ENCODE data around the gene KRTAP5-9. TPM values are rescaled to one million over a fixed set of nuclear protein-coding genes. Genes with fewer than 3 reads are reported as not detected.

The KRTAP5-9 gene
- polyA plus RNA-seq, 2 of the 4 experiments (the other 2 are of a cell fraction), result not detected

DNA sequence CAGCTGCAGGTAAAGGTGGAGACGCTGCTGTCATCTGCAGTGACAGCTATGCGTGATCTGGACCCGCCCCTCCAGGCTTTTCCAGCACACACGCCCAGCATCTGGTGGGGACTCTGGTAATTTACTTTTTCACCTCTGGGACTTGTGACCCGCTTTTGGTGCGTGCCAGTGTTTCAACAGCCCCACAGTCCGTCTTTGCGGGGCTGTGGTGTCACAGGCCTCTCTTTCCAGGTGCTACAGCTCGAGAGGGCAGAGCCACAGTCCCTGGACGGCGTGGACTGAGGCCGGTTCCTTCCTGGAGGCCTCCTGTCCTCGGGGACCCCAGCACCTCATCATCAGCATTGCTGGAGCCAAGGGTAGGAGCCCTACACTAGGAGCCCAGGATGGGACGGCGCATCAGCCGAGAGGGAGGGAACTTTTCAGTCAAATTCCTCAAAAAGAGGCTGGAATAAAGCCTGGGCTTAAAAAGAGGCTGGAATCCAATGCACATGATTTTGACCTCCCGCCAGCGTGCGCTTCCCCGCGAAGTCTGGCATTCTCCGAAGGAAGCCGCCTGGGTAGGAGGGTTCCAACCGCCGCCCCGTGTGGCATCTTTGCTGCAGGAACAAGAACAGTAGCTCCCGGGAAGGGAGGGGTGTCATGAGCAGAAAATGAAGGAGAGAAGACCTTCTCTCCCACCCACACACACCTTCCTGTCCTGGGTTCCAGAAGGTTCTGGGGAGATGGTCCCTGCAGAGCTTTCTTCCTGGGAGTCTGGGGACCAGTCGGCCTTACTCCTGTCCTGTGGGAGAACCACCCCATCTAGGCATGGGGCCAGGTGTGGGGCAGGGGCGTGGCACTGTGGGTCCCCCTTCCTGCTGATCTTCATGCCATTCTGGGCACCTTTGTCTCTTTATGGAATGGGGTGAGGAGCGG lies 46.9 kb upstream of the KRTAP5-9 start:
- no peak overlapping the region for H3K27ac ChIP-seq
- H3K4me1 ChIP-seq, result peaks cover 11% of the 10 kb centered on the region
- no peaks in the 10 kb centered on the region for H3K9me3 ChIP-seq
- DNase-seq (ENCODE audit: low read depth in 1 of 2, low spot score in 1 of 2) (no peak), ATAC-seq (no peak; a peak in 2 of 6 replicates), FAIRE-seq (no peak)
- CTCF ChIA-PET, result interaction anchor here (0.8 kb wide), 1 partner anchor 16 kb away, joined by 3 read pairs; no protein-coding TSS in a partner anchor
- H3K4me3 ChIP-seq, result no peak overlapping the region
- POLR2A ChIA-PET, result no interaction called here
- WGBS (ENCODE audit: missing lambda C conversion rate), result 93% methylated on average over 29 of the region's 30 CpGs
- H3K4me2 ChIP-seq, result no peak overlapping the region
- TF ChIP-seq ZSCAN20 (CRISPR knock-in tag; IDR thresholded peaks at IDR 0.05) (no peak), PBX3 (IDR thresholded peaks at IDR 0.05) (no peak), RAD21 (conservative IDR thresholded peaks at IDR 0.05 in 1 of 2, IDR thresholded peaks at IDR 0.05 in 1 of 2) (no peak), RCOR1 (IDR thresholded peaks at IDR 0.05; ENCODE audit: low read depth, low read length) (no peak), MYC (IDR thresholded peaks at IDR 0.05; ENCODE audit: borderline replicate concordance, low read length) (no peak), NPAS2 (CRISPR knock-in tag; IDR thresholded peaks at IDR 0.05; ENCODE audit: borderline replicate concordance) (no peak), JUN (IDR thresholded peaks at IDR 0.05) (no peak), EP300 (IDR thresholded peaks at IDR 0.05) (no peak), CEBPB (IDR thresholded peaks at IDR 0.05) (no peak)

GRCh38 chr11:71502026-71502425 lies 46.2 kb upstream of the KRTAP5-9 start:
- ChIA-PET POLR2A (no interaction called here), CTCF (interaction anchor here (0.8 kb wide), 1 partner anchor 17 kb away, joined by 3 read pairs; no protein-coding TSS in a partner anchor)
- Histone ChIP-seq H3K4me2 (no peak overlapping the region), H3K4me1 (peaks cover 11% of the 10 kb centered on the region), H3K9me3 (no peaks in the 10 kb centered on the region), H3K4me3 (no peak overlapping the region), H3K27ac (no peak overlapping the region)
- TF ChIP-seq CBX2 (IDR thresholded peaks at IDR 0.05; ENCODE audit: borderline replicate concordance, low read depth), result no peak
- TF ChIP-seq, protein P1, sequence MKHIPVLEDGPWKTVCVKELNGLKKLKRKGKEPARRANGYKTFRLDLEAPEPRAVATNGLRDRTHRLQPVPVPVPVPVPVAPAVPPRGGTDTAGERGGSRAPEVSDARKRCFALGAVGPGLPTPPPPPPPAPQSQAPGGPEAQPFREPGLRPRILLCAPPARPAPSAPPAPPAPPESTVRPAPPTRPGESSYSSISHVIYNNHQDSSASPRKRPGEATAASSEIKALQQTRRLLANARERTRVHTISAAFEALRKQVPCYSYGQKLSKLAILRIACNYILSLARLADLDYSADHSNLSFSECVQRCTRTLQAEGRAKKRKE (CRISPR knock-in tag; IDR thresholded peaks at IDR 0.05; ENCODE audit: low read depth), result no peak
- ATAC-seq, result no peak
- no peak for DNase-seq (ENCODE audit: low read depth in 1 of 2, low spot score in 1 of 2)
- 89% methylated on average over 10 of the region's 10 CpGs for WGBS (ENCODE audit: missing lambda C conversion rate)
- FAIRE-seq, result no peak

DNA sequence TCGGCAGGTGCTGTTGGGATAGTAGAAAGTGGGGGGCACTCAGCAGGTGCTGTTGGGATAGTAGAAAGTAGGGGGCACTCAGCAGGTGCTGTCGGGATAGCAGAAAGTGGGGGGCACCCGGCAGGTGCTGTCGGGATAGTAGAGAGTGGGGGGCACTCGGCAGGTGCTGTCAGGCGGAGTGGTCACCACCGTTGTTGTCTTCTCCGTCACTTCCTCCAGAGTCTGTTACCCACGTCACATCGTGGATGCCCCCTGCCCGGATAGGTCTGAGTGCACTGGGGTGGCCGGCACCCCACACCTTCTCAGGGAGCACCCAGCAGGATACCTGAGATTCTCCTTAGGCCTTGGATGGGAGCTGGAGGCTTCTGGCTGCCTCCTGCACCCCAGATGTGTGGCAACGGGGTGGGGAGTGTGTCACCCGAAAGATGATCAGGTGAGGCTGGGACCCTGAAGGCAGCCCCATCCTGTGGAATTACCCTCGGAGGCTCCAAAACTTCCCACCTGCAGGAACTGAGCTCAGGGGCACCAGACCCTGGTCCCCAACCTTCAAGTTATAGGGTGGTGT lies 45.3 kb upstream of the KRTAP5-9 start:
- CTCF ChIA-PET, result no interaction called here
- FAIRE-seq, result no peak

More for the DNA sequence above, 45.3 kb upstream of the KRTAP5-9 start:
- POLR2A ChIA-PET, result no interaction called here
- DNase-seq (ENCODE audit: low read depth in 1 of 2, low spot score in 1 of 2), result no peak
- no peak for ATAC-seq
- Histone ChIP-seq H3K27ac (no peak overlapping the region), H3K4me3 (no peak overlapping the region), H3K4me2 (no peak overlapping the region), H3K4me1 (peaks cover 11% of the 10 kb centered on the region), H3K9me3 (no peaks in the 10 kb centered on the region)
- 98% methylated on average over 12 of the region's 15 CpGs for WGBS (ENCODE audit: missing lambda C conversion rate)
- TF ChIP-seq MYC (IDR thresholded peaks at IDR 0.05; ENCODE audit: borderline replicate concordance, low read length), result no peak
- TF ChIP-seq HOXB5 (CRISPR knock-in tag; IDR thresholded peaks at IDR 0.05), result no peak
- no peak for TF ChIP-seq PBX3 (IDR thresholded peaks at IDR 0.05)
- no peak for TF ChIP-seq FOSB (CRISPR knock-in tag; IDR thresholded peaks at IDR 0.05)
- TF ChIP-seq RNF2 (IDR thresholded peaks at IDR 0.05; ENCODE audit: borderline replicate concordance, low read depth), result no peak
- no peak for TF ChIP-seq ZC3H11A (IDR thresholded peaks at IDR 0.05)
- no peak for TF ChIP-seq TFCP2L1 (CRISPR knock-in tag; IDR thresholded peaks at IDR 0.05)
- TF ChIP-seq MAZ (IDR thresholded peaks at IDR 0.05; ENCODE audit: borderline replicate concordance, low read depth, low read length), result no peak
- TF ChIP-seq FOSL2 (IDR thresholded peaks at IDR 0.05), result no peak
- TF ChIP-seq FOSL2 (CRISPR knock-in tag; IDR thresholded peaks at IDR 0.05), result no peak
- TF ChIP-seq NPAS2 (CRISPR knock-in tag; IDR thresholded peaks at IDR 0.05; ENCODE audit: borderline replicate concordance), result no peak
- no peak for TF ChIP-seq ELK1 (IDR thresholded peaks at IDR 0.05; ENCODE audit: low read depth, low read length)
- TF ChIP-seq, protein P2, sequence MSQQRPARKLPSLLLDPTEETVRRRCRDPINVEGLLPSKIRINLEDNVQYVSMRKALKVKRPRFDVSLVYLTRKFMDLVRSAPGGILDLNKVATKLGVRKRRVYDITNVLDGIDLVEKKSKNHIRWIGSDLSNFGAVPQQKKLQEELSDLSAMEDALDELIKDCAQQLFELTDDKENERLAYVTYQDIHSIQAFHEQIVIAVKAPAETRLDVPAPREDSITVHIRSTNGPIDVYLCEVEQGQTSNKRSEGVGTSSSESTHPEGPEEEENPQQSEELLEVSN (IDR thresholded peaks at IDR 0.05; ENCODE audit: borderline replicate concordance, low read depth), result no peak
- no peak for TF ChIP-seq PHF8 (IDR thresholded peaks at IDR 0.05; ENCODE audit: borderline replicate concordance, low read depth)
